Fibroblast of skin of left biceps (primary cell): ENCODE measurements around the gene LPAR2.
"Not testable (repeated sequence)": the region's sequence is repeated elsewhere in the genome, so short reads cannot be mapped to it uniquely, and the experiment has no call there.

Experiments used
- DNase-seq, 2 experiments: peaks; one replicate each; pipeline ENCODE4 v3.0.0-alpha.2; 2013; ENCODE audit warnings: low read depth in 2 of 2

Gene LPAR2

DNA sequence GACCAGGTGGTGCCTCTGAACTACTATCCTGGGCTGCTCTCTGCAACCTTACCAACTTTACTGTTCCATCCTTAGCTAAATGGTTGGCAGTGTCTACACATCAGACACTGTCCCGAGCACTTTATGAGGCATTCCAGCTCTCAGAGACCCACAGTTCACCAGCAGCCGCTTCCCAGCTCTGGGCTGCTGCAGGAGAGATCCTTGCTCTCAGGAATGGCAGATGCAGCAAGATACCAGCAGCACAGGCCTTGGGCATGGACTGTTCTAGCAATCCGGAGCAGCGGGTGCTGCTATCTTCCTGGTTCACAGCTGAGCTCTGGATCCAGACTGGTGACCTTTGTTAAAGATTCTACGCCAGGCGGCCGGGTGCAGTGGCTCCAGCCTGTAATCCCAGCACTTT lies 3.3 kb upstream of the LPAR2 start:
- no peak for DNase-seq

- DNase-seq = no peak
Observed at GRCh38 chr19:19630426-19630825, 2.4 kb upstream of the LPAR2 start.

DNA sequence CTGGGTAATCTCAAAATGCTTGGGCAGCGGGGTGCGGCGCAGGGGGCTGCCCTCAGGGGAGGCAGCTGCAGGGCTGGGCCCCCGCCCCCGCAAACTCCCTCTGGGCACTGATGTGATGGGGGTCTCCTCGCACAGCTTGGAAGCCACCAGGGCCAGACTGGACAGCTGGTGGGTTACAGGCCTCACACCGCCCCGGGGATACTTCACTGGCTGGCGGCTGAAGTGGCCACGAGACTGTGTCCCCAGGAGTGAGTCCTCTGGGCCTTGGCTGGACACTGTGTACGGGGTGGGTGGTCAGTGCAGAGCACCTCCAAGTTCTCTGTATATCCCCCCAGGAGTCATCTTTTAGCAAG lies 2.0 kb upstream of the LPAR2 start:
- no peak for DNase-seq

- peak in 1 of 2 experiments; percentile 21 for DNase-seq
Observed at GRCh38 chr19:19628501-19629134, 598 bp upstream of the LPAR2 start.

DNA sequence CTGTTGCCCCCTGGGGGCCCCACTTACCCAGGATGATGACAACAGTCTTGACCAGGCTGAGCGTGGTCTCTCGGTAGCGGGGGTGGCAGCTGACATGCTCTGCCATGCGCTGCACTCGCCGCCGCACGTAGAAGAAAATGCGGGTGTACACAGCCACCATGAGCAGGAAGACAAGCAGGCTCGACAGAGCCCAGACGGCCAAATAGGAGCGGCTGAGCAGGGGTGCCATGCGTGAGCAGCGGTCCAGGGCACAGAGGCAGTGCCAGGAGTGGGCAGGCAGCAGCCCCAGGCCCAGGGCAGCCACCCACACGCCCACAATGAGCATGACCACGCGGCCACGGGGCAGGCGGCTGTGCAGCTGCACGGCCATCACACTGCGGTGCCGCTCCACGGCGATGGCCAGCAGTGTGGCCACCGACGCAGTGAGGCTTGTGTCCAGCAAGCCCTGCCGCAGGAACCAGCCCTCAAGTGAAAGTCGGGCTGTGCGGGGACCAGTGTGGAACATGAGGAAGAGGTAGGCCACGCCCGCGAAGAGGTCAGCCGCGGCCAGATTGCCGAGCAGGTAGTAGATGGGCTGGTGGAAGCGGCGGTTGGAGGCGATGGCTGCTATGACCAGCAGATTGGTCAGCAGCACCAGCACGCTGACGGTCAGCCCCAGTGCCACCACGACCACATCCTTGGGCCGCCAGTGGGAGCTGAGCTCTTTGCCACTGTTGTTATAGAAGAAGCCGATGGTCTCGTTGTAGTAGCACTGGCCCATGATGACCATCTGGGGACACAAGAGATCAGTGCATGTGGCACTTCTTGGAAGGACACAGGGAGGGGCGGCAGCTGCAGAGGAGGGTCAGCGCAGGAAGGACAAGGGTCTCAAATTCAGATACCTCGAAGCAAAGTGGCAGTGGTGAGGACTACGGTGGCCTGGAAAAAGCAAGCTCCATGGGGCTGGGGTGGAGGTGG lies 1.2 kb downstream of the LPAR2 start:
- DNase-seq = no peak

GRCh38 chr19:19624032-19624570 lies 3.9 kb downstream of the LPAR2 start:
- no peak for DNase-seq

GRCh38 chr19:19623383-19623782 lies 4.6 kb downstream of the LPAR2 start:
- no peak for DNase-seq

- DNase-seq = no peak
Observed at GRCh38 chr19:19619849-19620210, 8.2 kb downstream of the LPAR2 start.

- DNase-seq = no peak
Observed at GRCh38 chr19:19619181-19619848, 8.7 kb downstream of the LPAR2 start.

DNA sequence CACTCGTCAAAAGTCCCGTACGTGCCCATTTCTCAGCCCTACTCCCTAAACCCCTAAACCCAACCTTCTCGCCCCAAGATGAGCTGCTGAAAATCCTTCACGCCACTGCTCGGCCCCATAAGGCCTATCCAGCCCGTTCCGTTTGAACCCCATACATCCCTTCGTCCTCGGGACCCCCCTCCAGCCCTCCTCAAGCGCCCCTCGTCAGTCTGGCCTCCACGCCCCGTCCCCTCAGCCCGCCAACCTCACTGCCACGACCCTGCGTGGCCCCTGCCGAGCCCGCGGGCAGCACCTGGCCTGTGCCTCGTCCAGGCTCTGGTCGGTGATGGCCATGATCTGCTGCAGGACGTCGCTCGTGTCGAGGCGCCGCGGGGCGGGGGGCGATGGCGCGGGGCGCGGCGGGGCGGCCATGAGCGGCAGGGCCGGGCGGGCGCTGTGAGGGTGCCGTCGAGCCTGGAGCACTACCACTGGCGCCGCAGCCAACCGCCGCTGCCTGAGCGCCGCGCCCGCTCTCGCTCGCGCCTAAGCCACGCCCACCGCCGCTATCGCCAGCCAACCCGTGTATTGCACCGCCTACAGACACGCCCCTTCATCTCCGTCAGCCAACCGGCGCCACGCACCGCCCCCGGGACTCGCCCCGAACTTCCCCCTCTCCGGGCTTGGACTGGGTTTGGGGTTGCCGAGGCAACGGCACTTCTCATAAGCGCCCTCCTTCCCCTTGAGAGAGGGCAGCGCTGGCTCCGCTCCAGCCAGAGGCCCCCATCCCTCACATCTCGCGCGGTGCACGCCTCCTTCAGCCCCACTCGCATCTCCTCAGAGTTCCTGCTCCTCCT lies 9.6 kb downstream of the LPAR2 start, which contains the start of gene PBX4:
TSS of gene PBX4 (minus strand) at position 469 of the 833 bp plus-strand sequence. CDS start at position 411, 58 bp downstream.
- peak; percentile 78 to 79 for DNase-seq

GRCh38 chr19:19615086-19615485 lies 12.9 kb downstream of the LPAR2 start:
- no peak for DNase-seq

GRCh38 chr19:19613506-19613905 lies 14.5 kb downstream of the LPAR2 start:
- no peak for DNase-seq

GRCh38 chr19:19610376-19611202 lies 17.4 kb downstream of the LPAR2 start:
- no peak for DNase-seq

DNA sequence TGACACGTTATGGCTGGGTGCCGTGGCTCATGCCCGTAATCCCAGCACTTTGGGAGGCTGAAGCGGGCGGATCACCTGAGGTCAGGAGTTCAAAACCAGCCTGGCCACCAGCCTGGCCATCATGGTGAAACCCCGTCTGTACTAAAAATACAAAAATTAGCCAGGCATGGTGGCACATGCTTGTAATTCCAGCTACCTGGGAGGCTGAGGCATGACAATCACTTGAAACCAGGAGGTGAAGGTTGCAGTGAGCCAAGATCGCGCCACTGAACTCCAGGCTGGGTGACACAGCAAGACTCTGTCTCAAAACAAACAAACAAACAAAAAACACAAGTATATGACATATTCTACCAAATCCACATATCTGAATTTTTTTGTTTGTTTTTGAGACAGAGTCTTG lies 21.3 kb downstream of the LPAR2 start:
- DNase-seq = not testable (repeated sequence)

GRCh38 chr19:19606021-19606420 lies 22.0 kb downstream of the LPAR2 start:
- DNase-seq = no peak

DNA sequence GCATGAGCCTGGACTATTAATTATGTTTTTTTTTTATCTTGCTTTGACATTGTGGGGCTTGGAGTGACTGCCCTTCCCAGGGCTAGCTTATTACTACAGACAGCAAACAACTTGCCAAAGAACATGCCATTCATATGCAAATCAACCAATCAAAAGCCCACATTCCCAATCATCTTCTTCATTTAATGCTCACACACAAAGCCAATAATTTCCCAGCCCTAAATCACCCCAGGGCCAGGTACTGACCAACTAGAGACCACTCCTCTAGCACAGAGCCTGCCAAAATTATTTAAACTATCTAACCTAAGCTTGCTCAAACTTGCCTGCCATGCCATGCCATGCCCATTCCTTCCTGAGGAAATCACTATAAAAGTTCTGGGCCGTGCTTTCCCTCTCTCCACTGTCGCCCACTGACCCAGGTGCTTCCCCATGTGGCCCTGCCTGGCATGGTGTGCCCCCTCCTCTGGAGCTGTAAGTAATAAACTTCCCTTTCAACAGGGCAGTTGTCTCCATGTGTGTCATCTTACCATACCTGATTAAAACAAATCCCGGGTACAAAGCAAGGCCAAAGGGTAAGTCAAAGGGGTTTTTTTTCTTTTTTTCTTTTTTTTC lies 25.2 kb downstream of the LPAR2 start:
- no peak for DNase-seq

DNA sequence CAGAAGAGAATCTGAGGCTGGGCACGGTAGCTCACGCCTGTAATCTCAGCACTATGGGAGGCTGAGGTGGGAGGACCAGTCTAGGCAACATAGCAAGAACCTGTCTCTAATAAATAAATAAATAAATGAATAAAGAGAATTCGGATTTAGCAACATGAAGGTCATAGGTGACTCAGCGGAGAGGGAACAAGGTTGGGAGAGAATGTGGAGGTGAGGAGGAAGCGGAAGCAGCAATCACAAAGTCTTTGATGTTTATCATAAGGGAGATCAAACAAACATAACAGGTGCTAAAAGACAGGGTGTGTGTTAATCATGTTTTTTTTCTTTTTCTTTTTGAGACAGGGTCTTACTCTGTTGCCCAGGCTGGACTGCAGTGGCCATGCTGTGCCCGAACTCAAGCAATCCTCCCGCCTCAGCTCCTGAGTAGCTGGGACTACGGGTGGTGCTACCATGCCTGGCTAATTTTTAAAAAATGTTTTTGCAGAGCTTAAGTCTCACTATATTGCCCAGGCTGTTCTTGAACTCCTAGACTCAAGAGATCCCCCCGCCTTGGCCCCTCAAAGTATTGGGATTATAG lies 25.8 kb downstream of the LPAR2 start:
- no peak for DNase-seq

DNA sequence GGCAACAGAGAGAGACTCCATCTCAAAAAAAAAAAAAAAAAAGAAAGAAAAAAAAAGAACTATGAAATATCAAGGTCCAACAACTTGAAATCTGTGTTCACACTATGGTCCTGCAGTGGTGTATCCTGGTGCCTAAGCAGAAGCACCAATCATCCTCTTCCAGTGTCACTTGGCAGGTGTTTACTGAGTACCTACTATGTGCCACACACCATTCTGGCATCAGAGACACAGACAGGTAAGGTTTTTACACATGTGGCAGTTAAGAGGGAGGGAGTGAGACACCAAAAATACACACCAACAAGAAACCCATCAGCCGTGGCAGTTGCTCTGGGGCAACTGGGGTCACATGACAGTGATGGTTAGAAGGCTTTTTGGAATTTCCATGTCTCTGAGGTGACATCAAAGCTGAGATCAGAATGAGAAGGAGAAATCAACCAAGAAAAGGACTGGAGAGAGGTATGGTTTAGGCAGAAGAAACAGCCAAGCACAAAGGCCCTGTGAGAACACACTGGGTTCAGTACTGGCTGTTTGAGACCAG lies 27.2 kb downstream of the LPAR2 start:
- DNase-seq = no peak

- not testable (repeated sequence) for DNase-seq
Observed at GRCh38 chr19:19598728-19599451, 29.1 kb downstream of the LPAR2 start.
